Amniotic epithelial cell (primary cell): Measurements from ENCODE around the gene ABHD5.
A peak's percentile ranks its signal among the peaks of the same experiment; 100 is the strongest.

Experiments used
- DNase-seq: peaks from one replicate; pipeline ENCODE4 v3.0.0-alpha.2; 2010; ENCODE audit warnings: low read depth

Gene ABHD5

GRCh38 chr3:43757666-43758321, 67.1 kb downstream of the ABHD5 start:
- no peak for DNase-seq

GRCh38 chr3:43758592-43759225, 68.0 kb downstream of the ABHD5 start:
- DNase-seq: no peak

GRCh38 chr3:43759297-43759782, 68.6 kb downstream of the ABHD5 start:
- DNase-seq: peak; percentile 56

GRCh38 chr3:43759938-43760337, 69.2 kb downstream of the ABHD5 start:
- DNase-seq: no peak

GRCh38 chr3:43760938-43761337, 70.2 kb downstream of the ABHD5 start:
- DNase-seq: no peak

- DNase-seq: peak; percentile 46
These were observed 71.7 kb downstream of the ABHD5 start for GRCh38 chr3:43762451-43762850.

GRCh38 chr3:43764056-43764455, 73.3 kb downstream of the ABHD5 start:
- DNase-seq: no peak

GRCh38 chr3:43764471-43764870, 73.7 kb downstream of the ABHD5 start:
- DNase-seq: no peak

GRCh38 chr3:43765521-43765971, 74.8 kb downstream of the ABHD5 start:
- peak; percentile 67 for DNase-seq

GRCh38 chr3:43766672-43767465, 76.1 kb downstream of the ABHD5 start:
- DNase-seq: no peak

- DNase-seq: peak; percentile 15
These were observed 77.7 kb downstream of the ABHD5 start for GRCh38 chr3:43768381-43768973.

- peak; percentile 94 for DNase-seq
These were observed 78.6 kb downstream of the ABHD5 start for GRCh38 chr3:43769097-43769884.

GRCh38 chr3:43769885-43770425, 79.2 kb downstream of the ABHD5 start:
- no peak for DNase-seq

- DNase-seq: peak; percentile 29
These were observed 79.8 kb downstream of the ABHD5 start for GRCh38 chr3:43770426-43771103.

- DNase-seq: no peak
These were observed 80.9 kb downstream of the ABHD5 start for GRCh38 chr3:43771610-43772009.

GRCh38 chr3:43773273-43774094, 82.7 kb downstream of the ABHD5 start:
- DNase-seq: no peak

GRCh38 chr3:43774799-43775198, 84.1 kb downstream of the ABHD5 start:
- no peak for DNase-seq

- DNase-seq: no peak
These were observed 85.4 kb downstream of the ABHD5 start for GRCh38 chr3:43776101-43776500.

GRCh38 chr3:43779850-43780249, 89.1 kb downstream of the ABHD5 start:
- DNase-seq: no peak

GRCh38 chr3:43782541-43782940, 91.8 kb downstream of the ABHD5 start:
- DNase-seq: no peak
